H1 (cell line): ENCODE data around the gene MTO1. TPM values are rescaled to one million over a fixed set of nuclear protein-coding genes. Genes with fewer than 3 reads are reported as not detected.
A peak's percentile ranks its signal among the peaks of the same experiment; 100 is the strongest.

Source experiments
- CTCF ChIA-PET: fragments of 300-600 bp; sonication (Branson Sonifier 250); formaldehyde crosslinking; loops from one replicate; lab custom pipeline; 2021; ENCODE audit not compliant: partially characterized antibody; lab: Charles Lee
- POLR2A ChIA-PET: fragments of 300-600 bp; sonication (Branson Sonifier 250); formaldehyde crosslinking; loops from one replicate; lab custom pipeline; 2021; ENCODE audit warnings: inconsistent platforms; ENCODE audit not compliant: partially characterized antibody; lab: Charles Lee
- DNase-seq, 2 experiments: peaks; one replicate each; pipeline versions ENCODE4 v3.0.0 to v3.0.0-alpha.2; 2010 to 2022; ENCODE audit warnings: low spot score in 2 of 2, low read depth in 1 of 2, mixed read lengths in 1 of 2
- FAIRE-seq: peaks from 2 replicates; lab custom pipeline; 2011; peaks lifted over from hg19 to GRCh38; lab: Jason Lieb, UNC
- H2AFZ ChIP-seq: 2 replicates; pipeline ENCODE4 v1.8.1; 2012; ENCODE audit warnings: low read length, inconsistent platforms
- H2AK5ac ChIP-seq: 2 replicates; pipeline ENCODE4 v1.6.1; 2013; ENCODE audit warnings: low read depth, low read length
- H2BK120ac ChIP-seq: replicated peaks from 2 replicates; pipeline ENCODE3; 2013; ENCODE audit warnings: low read depth, low read length, inconsistent platforms
- H2BK12ac ChIP-seq: 2 replicates; pipeline ENCODE4 v1.6.1; 2013; ENCODE audit warnings: low read depth, low read length
- H2BK15ac ChIP-seq: 2 replicates; pipeline ENCODE4 v1.6.1; 2013; ENCODE audit warnings: low read length
- H2BK20ac ChIP-seq: 2 replicates; pipeline ENCODE4 v1.6.1; 2013; ENCODE audit warnings: low read length
- H2BK5ac ChIP-seq: 2 replicates; pipeline ENCODE4 v1.6.1; 2013; ENCODE audit warnings: low read depth, low read length
- H3K14ac ChIP-seq: 2 replicates; pipeline ENCODE4 v1.6.1; 2013; ENCODE audit warnings: inconsistent platforms; ENCODE audit not compliant: insufficient read length
- H3K18ac ChIP-seq: 2 replicates; pipeline ENCODE4 v1.6.1; 2013; ENCODE audit warnings: low read length; ENCODE audit errors: extremely low read depth
- H3K23ac ChIP-seq: 2 replicates; pipeline ENCODE4 v1.6.1; 2013; ENCODE audit warnings: inconsistent platforms; ENCODE audit not compliant: insufficient read length
- H3K23me2 ChIP-seq: 2 replicates; pipeline ENCODE4 v1.6.1; 2013; ENCODE audit warnings: low read depth, low read length
- H3K27ac ChIP-seq: 2 replicates; pipeline ENCODE4 v1.6.1; 2011; ENCODE audit warnings: low read depth, low read length, inconsistent platforms
- H3K27me3 ChIP-seq, 4 experiments: replicated peaks in 1 of 4; 1 replicate in 1 of 4; 2 replicates in 3 of 4; pipeline versions ENCODE4 v1.6.1 to v1.8.1; 2011 to 2013; ENCODE audit warnings: low read length in 3 of 4, mild to moderate bottlenecking in 3 of 4, inconsistent platforms in 2 of 4, mixed read lengths in 2 of 4, moderate library complexity in 1 of 4; ENCODE audit not compliant: control insufficient read depth in 3 of 4, insufficient read depth in 3 of 4; ENCODE audit errors: extremely low read depth in 1 of 4
- H3K36me3 ChIP-seq, 4 experiments: 2 replicates each; pipeline versions ENCODE4 v1.6.1 to v1.8.1; 2011 to 2013; ENCODE audit warnings: mild to moderate bottlenecking in 4 of 4, low read length in 3 of 4, moderate library complexity in 2 of 4, control low read depth in 1 of 4, inconsistent platforms in 1 of 4; ENCODE audit not compliant: insufficient read depth in 4 of 4, control insufficient read depth in 2 of 4
- H3K4ac ChIP-seq: replicated peaks from 2 replicates; pipeline ENCODE3; 2013; ENCODE audit warnings: low read length, low read depth, mixed read lengths, inconsistent platforms; ENCODE audit not compliant: insufficient read length
- H3K4me1 ChIP-seq, 4 experiments: replicated peaks in 1 of 4; 1 replicate in 1 of 4; 2 replicates in 3 of 4; pipeline versions ENCODE4 v1.6.1 to v1.8.1; 2011 to 2013; ENCODE audit warnings: low read length in 3 of 4, inconsistent platforms in 2 of 4, mixed read lengths in 1 of 4; ENCODE audit not compliant: insufficient read depth in 4 of 4, control insufficient read depth in 3 of 4
- H3K4me2 ChIP-seq, 2 experiments: 2 replicates each; pipeline versions ENCODE4 v1.6.1 to v1.8.1; 2011 to 2013; ENCODE audit warnings: low read depth in 2 of 2, low read length in 2 of 2, control low read depth in 1 of 2, inconsistent platforms in 1 of 2, mild to moderate bottlenecking in 1 of 2; ENCODE audit not compliant: insufficient read depth in 1 of 2
- H3K4me3 ChIP-seq, 4 experiments: fragments of 200-600, 300-600 bp in 1 of 4; sonication (generic), shearing (Covaris generic), sonication (Bioruptor Twin) in 1 of 4; 2 replicates each; pipeline versions ENCODE4 v1.5.1 to v1.8.1; 2011 to 2016; ENCODE audit warnings: low read length in 4 of 4, low read depth in 3 of 4, control low read depth in 2 of 4, inconsistent platforms in 2 of 4, mild to moderate bottlenecking in 2 of 4, mixed read lengths in 1 of 4, moderate library complexity in 1 of 4; ENCODE audit not compliant: insufficient read depth in 2 of 4; ENCODE audit errors: extremely low read depth in 1 of 4
- H3K56ac ChIP-seq: replicated peaks from 2 replicates; pipeline ENCODE3; 2013; ENCODE audit warnings: low read depth, mild to moderate bottlenecking, mixed read lengths, low read length, inconsistent platforms; ENCODE audit not compliant: insufficient read length
- H3K79me1 ChIP-seq: 2 replicates; pipeline ENCODE4 v1.6.1; 2013; ENCODE audit warnings: low read depth, low read length, control low read depth
- H3K79me2 ChIP-seq, 2 experiments: 2 replicates each; pipeline versions ENCODE4 v1.6.1 to v1.8.1; 2012 to 2013; ENCODE audit warnings: low read length in 2 of 2, mild to moderate bottlenecking in 2 of 2, inconsistent platforms in 1 of 2; ENCODE audit not compliant: insufficient read depth in 2 of 2, control insufficient read depth in 1 of 2
- H3K9ac ChIP-seq, 4 experiments: replicated peaks in 1 of 4; 1 replicate in 1 of 4; 2 replicates in 3 of 4; pipeline versions ENCODE4 v1.6.1 to v1.8.1; 2011 to 2013; ENCODE audit warnings: low read depth in 3 of 4, low read length in 3 of 4, control low read depth in 2 of 4, mild to moderate bottlenecking in 2 of 4, moderate library complexity in 2 of 4, inconsistent platforms in 1 of 4; ENCODE audit errors: extremely low read depth in 1 of 4
- H3K9me3 ChIP-seq, 2 experiments: 2 replicates each; pipeline versions ENCODE4 v1.6.1 to v1.8.1; 2012 to 2013; ENCODE audit warnings: mild to moderate bottlenecking in 2 of 2, moderate library complexity in 2 of 2, control low read depth in 1 of 2, inconsistent platforms in 1 of 2, low read depth in 1 of 2, low read length in 1 of 2, mixed read lengths in 1 of 2; ENCODE audit not compliant: insufficient read depth in 2 of 2
- H4K20me1 ChIP-seq, 2 experiments: replicated peaks in 1 of 2; 2 replicates each; pipeline versions ENCODE3 to v1.8.1; 2011 to 2013; ENCODE audit warnings: inconsistent platforms in 2 of 2, low read length in 2 of 2, mild to moderate bottlenecking in 1 of 2; ENCODE audit not compliant: insufficient read depth in 2 of 2, control insufficient read depth in 1 of 2
- H4K5ac ChIP-seq: 2 replicates; pipeline ENCODE4 v1.6.1; 2013; ENCODE audit warnings: low read length, low read depth, mixed read lengths, inconsistent platforms; ENCODE audit not compliant: insufficient read length
- H4K8ac ChIP-seq: 2 replicates; pipeline ENCODE4 v1.8.0; 2013; ENCODE audit warnings: mild to moderate bottlenecking, moderate library complexity, low read length, inconsistent platforms; ENCODE audit not compliant: insufficient read depth; ENCODE audit errors: extremely low read depth
- H4K91ac ChIP-seq: replicated peaks from 2 replicates; pipeline ENCODE3; 2013; ENCODE audit warnings: low read length, mixed read lengths, inconsistent platforms; ENCODE audit not compliant: insufficient read length
- ASH2L ChIP-seq: fragments of 200-600, 300-600 bp; sonication (generic); IDR thresholded peaks from one replicate; pipeline ENCODE4 v1.7.1; 2017; ENCODE audit warnings: low read length
- ATF2 ChIP-seq: IDR thresholded peaks from 2 replicates; pipeline ENCODE4 v1.6.1; 2012; ENCODE audit warnings: low read length, inconsistent platforms
- EGR1 ChIP-seq: IDR thresholded peaks from 2 replicates; pipeline ENCODE4 v1.6.1; 2011; ENCODE audit warnings: low read depth, low read length, borderline replicate concordance
- KDM5A ChIP-seq: fragments of 200-600 bp; IDR thresholded peaks from 2 replicates; pipeline ENCODE4 v1.7.1; 2012; ENCODE audit warnings: mild to moderate bottlenecking, low read length, inconsistent platforms, mixed read lengths
- MAX ChIP-seq: IDR thresholded peaks from 2 replicates; pipeline ENCODE4 v1.6.1; 2012; ENCODE audit warnings: inconsistent platforms
- NRF1 ChIP-seq: IDR thresholded peaks from 2 replicates; pipeline ENCODE4 v1.6.1; 2011; ENCODE audit warnings: mild to moderate bottlenecking, low read depth, low read length, improper control_type of control experiment
- PHF8 ChIP-seq: fragments of 200-600 bp; sonication (generic); conservative IDR thresholded peaks from 2 replicates; pipeline ENCODE4 v1.7.1; 2012; ENCODE audit warnings: low read depth, mild to moderate bottlenecking, inconsistent platforms, low read length, moderate library complexity
- POLR2A ChIP-seq, 2 experiments: IDR thresholded peaks; 1 replicate in 1 of 2; 2 replicates in 1 of 2; pipeline ENCODE4 v1.6.1; 2011; ENCODE audit warnings: low read depth in 2 of 2, low read length in 2 of 2, mild to moderate bottlenecking in 2 of 2; ENCODE audit errors: control extremely low read depth in 1 of 2
- RXRA ChIP-seq: IDR thresholded peaks from 2 replicates; pipeline ENCODE4 v1.6.1; 2011; ENCODE audit warnings: low read depth, mild to moderate bottlenecking, low read length, moderate library complexity; ENCODE audit not compliant: insufficient read depth
- SIRT6 ChIP-seq: IDR thresholded peaks from one replicate; pipeline ENCODE4 v1.7.1; 2012; ENCODE audit warnings: low read length, inconsistent platforms
- SP1 ChIP-seq: IDR thresholded peaks from 2 replicates; pipeline ENCODE4 v1.6.1; 2011; ENCODE audit warnings: low read depth, low read length
- SP4 ChIP-seq: IDR thresholded peaks from 2 replicates; pipeline ENCODE4 v1.6.1; 2012; ENCODE audit warnings: low read length, inconsistent platforms
- WGBS, 2 experiments: shearing (Covaris generic) in 1 of 2; methylation state at CpG; one replicate each; pipeline versions ENCODE4 v1.1.6 to v1.1.7; 2013 to 2015; ENCODE audit warnings: low lambda C conversion rate in 2 of 2, mixed read lengths in 2 of 2, inconsistent platforms in 1 of 2, low coverage in 1 of 2, missing lambda C conversion rate in 1 of 2; ENCODE audit not compliant: insufficient replicate concordance in 2 of 2, insufficient coverage in 1 of 2, insufficient read length in 1 of 2; ENCODE audit errors: extremely low coverage in 1 of 2, missing lambda C conversion rate in 1 of 2; 5-methylcytosine and 5-hydroxymethylcytosine counted together
- polyA plus RNA-seq, 7 experiments: library from polyadenylated mRNA; depleted of rRNA in 3 of 7; stranded (reverse) in 5 of 7; unstranded in 2 of 7; fragments of >200 nt in 5 of 7; fragments of 200-250 nt in 2 of 7; gene quantifications; 1 replicate in 5 of 7; 2 replicates in 1 of 7; 4 replicates in 1 of 7; pipeline versions ENCODE4 v1.2.1 to v1.2.3, GENCODE V29; 2011 to 2013; ENCODE audit warnings: missing spikeins in 2 of 7, mixed read lengths in 2 of 7
- total RNA-seq: library from RNA; stranded (reverse); fragmentation: NEBNext Ultra II Directional; extraction: Animal tissue kit (Norgen Biotek cat#: 25700); gene quantifications from 2 replicates; pipeline ENCODE4 v1.2.1, GENCODE V29; 2021

Gene MTO1
- total and polyA plus RNA-seq, 2 of the 8 experiments (the other 6 are each of a cell fraction or from before 2014, with no cell fraction given), result 20.9 to 31.6 TPM

- H4K8ac ChIP-seq, result no peak overlapping the region
- H3K4me2 ChIP-seq, result no peak overlapping the region
- POLR2A ChIA-PET, result interaction anchor here (0.8 to 2.8 kb wide), 5 partner anchors 19 to 49 kb away, joined by 3 to 11 read pairs (median 10); no protein-coding TSS in a partner anchor
- no peak overlapping the region for H3K9ac ChIP-seq
- no peak overlapping the region for H3K4me3 ChIP-seq
- H3K14ac ChIP-seq, result no peak overlapping the region
- H3K18ac ChIP-seq, result no peak overlapping the region
- H2BK120ac ChIP-seq, result no peak overlapping the region
- H3K27me3 ChIP-seq, result no peaks in the 10 kb centered on the region
- H3K27ac ChIP-seq, result no peak overlapping the region
- no peak overlapping the region for H4K5ac ChIP-seq
- H3K79me2 ChIP-seq, result no peaks in the 10 kb centered on the region
- H2BK15ac ChIP-seq, result no peak overlapping the region
- H2BK20ac ChIP-seq, result 0 out of 2 replicates have a peak overlapping the region, but pooled peaks have one; percentile 66
- no peak overlapping the region for H2AFZ ChIP-seq
- H3K4ac ChIP-seq, result no peak overlapping the region
- CTCF ChIA-PET, result interaction anchor here (2.3 kb wide), 1 partner anchor 21 kb away, joined by 8 read pairs; no protein-coding TSS in a partner anchor
- H3K23me2 ChIP-seq, result no peaks in the 10 kb centered on the region
- H3K79me1 ChIP-seq, result no peaks in the 10 kb centered on the region
- H2BK12ac ChIP-seq, result no peak overlapping the region
- no peak overlapping the region for H2AK5ac ChIP-seq
- FAIRE-seq (no peak), DNase-seq (no peak)
- no peak overlapping the region for H2BK5ac ChIP-seq
- no peaks in the 10 kb centered on the region for H4K20me1 ChIP-seq
- H3K4me1 ChIP-seq, result no peaks in the 10 kb centered on the region
- no peaks in the 10 kb centered on the region for H3K36me3 ChIP-seq
- no peak overlapping the region for H3K56ac ChIP-seq
- H3K23ac ChIP-seq, result no peak overlapping the region
- no peaks in the 10 kb centered on the region for H3K9me3 ChIP-seq
- no peak overlapping the region for H4K91ac ChIP-seq
- WGBS, 2 experiments, result 90% methylated on average over 10 of the region's 10 CpGs; no CpG with 5 or more reads in 1 of the 2 experiments
- TF ChIP-seq SP1 (no peak), RXRA (no peak), EGR1 (no peak), MAX (no peak), ASH2L (no peak), KDM5A (no peak), PHF8 (no peak), NRF1 (no peak), ATF2 (no peak), POLR2A (IDR thresholded peaks at IDR 0.05; ENCODE audit: control extremely low read depth in 1 of 2, low read depth in 2 of 2, low read length in 2 of 2) (no peak), SP4 (no peak), SIRT6 (no peak)
These were observed 76.7 kb downstream of the MTO1 start for GRCh38 chr6:73538116-73538779.
